GM12878 (cell line): Measurements from ENCODE around the gene COPZ1. TPM values are rescaled to one million over a fixed set of nuclear protein-coding genes. Genes with fewer than 3 reads are reported as not detected.

Source experiments
- BRCA1 ChIP-seq: IDR thresholded peaks from 2 replicates; pipeline ENCODE4 v1.6.1; 2011; ENCODE audit warnings: low read depth, low read length, improper control_type of control experiment
- E2F8 ChIP-seq: fragments of 450-650 bp; IDR thresholded peaks from 2 replicates; pipeline ENCODE4 v1.6.1; 2018; ENCODE audit warnings: mild to moderate bottlenecking, low read depth, moderate library complexity; ENCODE audit not compliant: partially characterized antibody
- HDGF ChIP-seq: fragments of 450-650 bp; IDR thresholded peaks from 2 replicates; pipeline ENCODE4 v1.6.1; 2016; ENCODE audit warnings: antibody characterized with exemption
- IRF3 ChIP-seq: fragments of 450-650 bp; IDR thresholded peaks from 2 replicates; pipeline ENCODE4 v1.6.1; 2014; ENCODE audit warnings: mild to moderate bottlenecking
- MEF2A ChIP-seq: IDR thresholded peaks from 2 replicates; pipeline ENCODE4 v1.6.1; 2011; ENCODE audit warnings: low read depth, mild to moderate bottlenecking, low read length, moderate library complexity; ENCODE audit not compliant: insufficient read depth
- NFIC ChIP-seq: IDR thresholded peaks from 2 replicates; pipeline ENCODE4 v1.6.1; 2012; ENCODE audit warnings: low read depth, mild to moderate bottlenecking, inconsistent platforms, low read length, moderate library complexity
- NR2C1 ChIP-seq: fragments of 450-650 bp; IDR thresholded peaks from 2 replicates; pipeline ENCODE4 v1.6.1; 2017; ENCODE audit warnings: antibody characterized with exemption, mild to moderate bottlenecking, moderate library complexity
- RUNX3 ChIP-seq: IDR thresholded peaks from 2 replicates; pipeline ENCODE4 v1.6.1; 2012; ENCODE audit warnings: low read length, inconsistent platforms
- polyA plus RNA-seq, 11 experiments: library from polyadenylated mRNA; depleted of rRNA in 4 of 11; unstranded in 6 of 11; stranded (reverse) in 5 of 11; fragments of >200 nt; fragmentation: Nextera tagmentation in 4 of 11; fragmentation: Illumina TruSeq in 1 of 11; extraction: Ambion mirVana in 4 of 11; extraction: Trizol in 1 of 11; gene quantifications; 1 replicate in 1 of 11; 2 replicates in 10 of 11; pipeline versions ENCODE4 v1.2.1 to v1.2.3, GENCODE V29; 2011 to 2016; ENCODE audit warnings: inconsistent platforms in 2 of 11, missing spikeins in 2 of 11, low read depth in 1 of 11
- total RNA-seq, 4 experiments: library from RNA; depleted of rRNA in 3 of 4; stranded (reverse); fragments of >200 nt in 3 of 4; fragmentation: Illumina TruSeq in 1 of 4; extraction: Trizol in 1 of 4; gene quantifications; 2 replicates each; pipeline versions ENCODE4 v1.2.1 to v1.2.3, GENCODE V29; 2013 to 2021

The COPZ1 gene
- total and polyA plus RNA-seq, 10 of the 15 experiments (the other 5 are each of a cell fraction or from before 2014, with no cell fraction given) = 112 to 378 (median 184) TPM

DNA sequence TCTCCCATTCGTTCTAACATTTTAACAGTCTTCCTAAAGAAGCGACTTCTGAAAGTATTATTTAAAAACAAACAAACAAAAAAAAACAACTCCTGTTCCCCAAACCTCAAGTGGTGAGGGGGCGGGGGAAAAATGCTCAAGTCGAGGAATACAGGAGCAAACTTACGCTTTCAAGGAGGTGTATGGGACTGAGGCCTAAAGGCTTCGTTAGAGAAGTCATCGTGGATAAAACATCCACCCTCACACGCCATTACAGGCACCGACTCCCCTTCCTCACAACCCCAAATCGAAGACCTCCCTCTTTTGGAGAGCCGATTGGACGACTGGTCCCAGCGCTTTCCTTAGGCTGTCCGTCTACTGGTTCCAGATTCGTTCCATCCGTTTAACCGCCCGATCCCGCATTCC lies 45.7 kb upstream of the COPZ1 start (continued):
- TF ChIP-seq RUNX3 (peak; percentile 48; the same call in 1 of the 2 replicates), NFIC (peak; percentile 36; the same call in 1 of the 2 replicates), MEF2A (no peak), BRCA1 (no peak), E2F8 (peak; percentile 19), NR2C1 (no peak), IRF3 (no peak), HDGF (no peak)
